GM10266 (cell line): ENCODE results near the gene RGS14.

ENCODE experiments used
- DNase-seq: peaks from one replicate; pipeline ENCODE4 v3.0.0; 2012; ENCODE audit errors: extremely low spot score
- TF ChIP-seq, protein P1 (sequence below): IDR thresholded peaks from 2 replicates; pipeline ENCODE4 v1.5.1; 2012; ENCODE audit warnings: mild to moderate bottlenecking, low read depth; ENCODE audit not compliant: control insufficient read depth, insufficient read depth; ENCODE audit errors: missing control alignments

Gene RGS14

DNA sequence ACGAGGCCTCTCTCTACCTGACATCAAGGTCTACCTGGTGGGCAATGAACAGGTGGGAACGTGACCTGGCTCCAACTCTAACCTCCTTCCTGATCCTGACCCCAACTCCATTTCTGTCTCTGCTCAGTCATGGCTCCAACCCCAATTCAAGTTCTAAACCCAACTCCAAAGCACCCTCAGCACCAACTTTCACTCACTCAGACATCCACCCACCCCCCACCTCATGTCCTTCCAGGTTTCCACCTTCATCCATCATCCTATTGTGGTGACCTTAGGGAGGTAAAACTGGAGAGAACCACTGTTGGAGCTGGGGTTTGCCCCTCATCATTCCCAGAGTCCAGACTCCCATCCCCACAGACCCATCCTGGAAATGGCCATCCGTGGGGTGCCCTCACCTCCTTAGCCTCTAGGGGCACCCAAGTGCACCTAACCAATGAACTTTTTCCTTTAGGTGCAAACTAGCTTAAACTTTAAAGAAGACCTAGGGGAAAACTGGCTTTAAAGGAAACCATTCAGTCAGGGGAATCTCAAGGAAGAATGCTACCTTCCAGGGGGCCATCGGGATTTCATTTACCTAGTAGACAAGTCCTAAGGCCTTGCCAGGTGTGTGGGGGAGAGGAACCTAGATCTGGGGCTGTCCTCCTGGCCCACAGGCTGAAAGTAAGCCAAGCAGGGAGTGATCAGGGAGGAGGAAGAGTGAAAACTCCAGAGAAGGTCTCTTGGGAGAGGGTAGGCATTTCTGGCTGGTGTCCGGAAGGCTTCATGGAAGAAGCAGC, 11.3 kb downstream of the RGS14 start:
- TF ChIP-seq, protein P1, sequence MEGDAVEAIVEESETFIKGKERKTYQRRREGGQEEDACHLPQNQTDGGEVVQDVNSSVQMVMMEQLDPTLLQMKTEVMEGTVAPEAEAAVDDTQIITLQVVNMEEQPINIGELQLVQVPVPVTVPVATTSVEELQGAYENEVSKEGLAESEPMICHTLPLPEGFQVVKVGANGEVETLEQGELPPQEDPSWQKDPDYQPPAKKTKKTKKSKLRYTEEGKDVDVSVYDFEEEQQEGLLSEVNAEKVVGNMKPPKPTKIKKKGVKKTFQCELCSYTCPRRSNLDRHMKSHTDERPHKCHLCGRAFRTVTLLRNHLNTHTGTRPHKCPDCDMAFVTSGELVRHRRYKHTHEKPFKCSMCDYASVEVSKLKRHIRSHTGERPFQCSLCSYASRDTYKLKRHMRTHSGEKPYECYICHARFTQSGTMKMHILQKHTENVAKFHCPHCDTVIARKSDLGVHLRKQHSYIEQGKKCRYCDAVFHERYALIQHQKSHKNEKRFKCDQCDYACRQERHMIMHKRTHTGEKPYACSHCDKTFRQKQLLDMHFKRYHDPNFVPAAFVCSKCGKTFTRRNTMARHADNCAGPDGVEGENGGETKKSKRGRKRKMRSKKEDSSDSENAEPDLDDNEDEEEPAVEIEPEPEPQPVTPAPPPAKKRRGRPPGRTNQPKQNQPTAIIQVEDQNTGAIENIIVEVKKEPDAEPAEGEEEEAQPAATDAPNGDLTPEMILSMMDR, result peak; percentile 72

DNA sequence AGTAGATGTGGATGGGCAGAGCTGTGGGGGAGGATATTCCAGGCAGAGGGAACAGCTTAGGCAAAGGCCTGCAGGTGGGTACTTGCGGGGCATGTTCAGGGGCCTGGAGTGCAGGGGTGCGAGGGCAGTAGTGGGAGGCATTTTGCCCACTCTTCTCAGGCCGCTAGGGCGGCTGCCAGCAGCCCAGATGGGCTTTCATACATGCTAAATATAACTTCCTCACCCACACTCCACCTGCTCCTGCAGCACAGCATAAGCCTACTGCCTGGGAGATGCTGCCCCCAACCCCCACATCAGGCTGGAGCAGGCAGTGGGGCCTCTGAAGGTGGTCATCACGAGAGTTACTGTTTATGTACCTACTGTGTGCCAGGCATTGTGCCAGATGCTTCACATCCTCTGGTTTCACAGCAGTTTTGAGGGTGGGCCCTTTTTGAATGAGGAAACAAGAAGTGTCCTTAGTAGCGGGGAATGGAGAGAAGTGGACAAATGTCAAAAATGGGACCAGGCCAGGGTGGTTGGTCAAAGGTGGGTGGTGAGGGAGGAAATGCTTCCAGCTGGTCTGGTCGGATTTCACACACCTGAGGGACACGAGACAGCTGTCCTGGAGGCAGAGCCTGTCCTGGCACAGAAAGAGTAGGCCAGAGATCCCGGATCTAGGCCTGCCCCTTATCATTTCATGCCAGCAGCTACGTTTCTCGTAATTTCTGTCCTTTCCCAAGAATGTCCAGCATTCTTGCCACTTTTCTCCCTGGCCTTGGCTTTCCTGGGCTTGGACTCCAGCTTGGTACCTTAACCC, 12.1 kb downstream of the RGS14 start:
- DNase-seq, result no peak
- TF ChIP-seq, protein P1, result peak; percentile 9

More for the DNA sequence above, 11.3 kb downstream of the RGS14 start:
- DNase-seq, result peak; percentile 82

DNA sequence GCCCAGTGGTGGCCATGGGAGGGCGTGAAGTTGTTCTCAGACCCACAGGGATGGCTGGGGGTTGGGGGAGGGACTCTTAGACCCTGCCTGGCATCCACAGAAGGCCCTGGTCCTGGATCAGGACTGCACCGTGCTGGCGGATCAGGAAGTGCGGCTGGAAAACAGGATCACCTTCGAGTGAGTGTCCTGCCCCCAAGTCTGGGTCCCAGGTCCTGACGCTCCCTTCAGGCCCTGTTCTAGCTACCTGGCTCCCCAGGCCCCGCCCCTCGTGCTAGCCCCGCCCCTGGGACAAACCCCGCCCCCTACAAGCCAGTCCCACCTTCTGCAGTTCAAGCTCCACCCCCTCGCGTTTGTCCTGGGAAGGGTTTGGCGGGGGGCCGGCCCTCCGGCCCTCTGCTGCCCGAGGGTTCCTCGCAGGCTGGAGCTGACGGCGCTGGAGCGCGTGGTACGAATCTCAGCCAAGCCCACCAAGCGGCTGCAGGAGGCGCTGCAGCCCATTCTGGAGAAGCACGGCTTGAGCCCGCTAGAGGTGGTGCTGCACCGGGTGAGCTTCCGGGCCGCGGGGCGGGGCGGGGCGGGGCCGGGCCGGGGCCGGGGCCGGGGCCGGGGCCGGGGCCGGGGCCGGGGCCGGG, 12.9 kb downstream of the RGS14 start:
- DNase-seq, result peak; percentile 85
- TF ChIP-seq, protein P1, result peak; percentile 54

DNA sequence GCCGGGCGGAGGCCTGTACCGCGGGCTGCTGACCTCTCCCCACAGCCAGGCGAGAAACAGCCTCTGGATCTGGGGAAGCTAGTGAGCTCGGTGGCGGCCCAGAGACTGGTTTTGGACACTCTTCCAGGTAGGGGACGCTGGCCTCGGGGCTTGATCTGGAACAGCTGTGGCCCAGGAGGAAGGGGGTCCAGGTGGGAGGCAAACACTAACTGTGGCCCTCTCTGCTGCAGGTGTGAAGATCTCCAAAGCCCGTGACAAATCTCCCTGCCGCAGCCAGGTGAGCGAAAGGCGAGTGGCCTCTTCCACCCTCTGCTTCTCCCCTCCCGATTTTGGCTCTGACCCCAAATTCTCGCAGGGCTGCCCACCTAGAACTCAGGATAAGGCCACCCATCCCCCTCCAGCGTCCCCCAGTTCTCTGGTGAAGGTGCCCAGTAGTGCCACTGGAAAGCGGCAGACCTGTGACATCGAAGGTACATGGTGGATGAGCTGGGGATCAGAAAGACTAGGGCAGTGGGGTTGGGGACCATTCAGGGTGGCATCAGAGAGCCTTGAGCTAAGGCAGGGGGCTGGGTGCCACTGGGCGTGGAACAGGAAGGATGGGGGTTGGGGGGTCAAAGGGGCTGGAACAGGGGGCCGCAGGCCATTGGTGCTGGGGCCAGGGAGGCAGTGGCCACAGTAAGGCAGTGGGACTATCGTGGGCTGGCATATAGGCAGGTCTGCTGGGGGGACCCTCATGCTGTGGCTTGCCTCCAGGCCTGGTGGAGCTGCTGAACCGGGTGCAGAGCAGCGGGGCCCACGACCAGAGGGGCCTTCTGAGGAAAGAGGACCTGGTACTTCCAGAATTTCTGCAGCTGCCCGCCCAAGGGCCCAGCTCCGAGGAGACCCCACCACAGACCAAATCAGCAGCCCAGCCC, 13.7 kb downstream of the RGS14 start:
- DNase-seq, result no peak
- TF ChIP-seq, protein P1, result no peak

DNA sequence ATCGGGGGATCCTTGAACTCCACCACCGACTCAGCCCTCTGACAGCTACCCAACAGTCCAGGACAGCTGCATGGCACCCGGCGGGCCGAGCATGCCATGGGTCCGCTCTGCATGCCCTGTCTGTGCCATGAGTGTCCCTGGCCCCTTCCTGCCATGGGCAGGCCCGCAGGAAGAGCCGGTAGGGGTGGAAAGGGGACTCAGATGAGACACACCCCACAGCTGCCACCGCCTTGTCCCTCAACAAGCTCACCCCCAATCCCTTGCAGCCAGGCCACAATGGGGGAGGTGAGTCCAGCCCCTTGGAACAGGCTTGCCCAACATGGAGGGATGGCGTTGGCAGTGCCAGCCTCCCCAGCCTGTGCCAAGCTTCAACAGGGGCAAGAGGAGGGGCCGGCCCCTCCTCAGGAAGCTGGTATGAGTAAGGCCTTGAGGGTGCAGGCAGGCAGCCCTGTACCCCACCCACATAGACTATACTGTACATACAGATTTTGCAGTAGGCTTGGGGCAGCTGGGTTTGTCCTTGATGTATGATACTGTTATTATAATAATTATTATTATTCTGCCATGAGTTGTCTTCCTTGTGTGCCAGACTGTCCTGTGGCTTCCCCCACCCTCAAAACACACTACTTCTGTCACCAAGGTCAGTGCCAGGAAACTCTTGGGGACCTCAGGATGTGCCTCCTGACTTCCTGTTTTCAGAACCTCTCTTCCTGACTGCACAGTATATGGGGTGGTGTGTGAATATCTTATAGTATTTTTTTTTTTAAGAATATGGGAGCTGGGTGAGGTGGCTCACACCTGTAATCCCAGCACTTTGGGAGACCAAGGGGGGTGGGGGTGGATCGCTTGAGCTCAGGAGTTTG, 14.5 kb downstream of the RGS14 start:
- TF ChIP-seq, protein P1, result no peak
- no peak for DNase-seq

DNA sequence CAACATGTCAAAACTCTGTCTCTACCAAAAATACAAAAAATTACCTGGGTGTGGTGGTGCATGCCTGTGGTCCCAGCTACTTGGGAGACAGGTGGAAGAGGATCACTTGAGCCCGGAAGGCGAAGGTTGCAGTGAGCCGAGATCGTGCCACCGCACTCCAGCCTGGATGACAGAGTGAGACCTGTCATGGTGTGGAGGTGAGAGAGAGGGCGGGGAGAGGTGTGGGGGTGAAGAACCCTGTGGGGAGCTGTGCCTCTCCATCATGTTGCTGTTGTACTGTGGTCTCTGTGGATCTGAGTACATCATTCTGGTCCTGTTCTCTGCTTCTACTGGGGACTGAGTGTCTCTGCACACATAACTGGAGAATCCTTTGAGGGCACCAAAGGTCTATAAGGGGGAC, 15.2 kb downstream of the RGS14 start:
- no peak for DNase-seq
- TF ChIP-seq, protein P1, result no peak
